Activated CD8-positive, alpha-beta memory T cell treated with anti-CD3 and anti-CD28 coated beads, Interleukin-2, amount 50 U/mL, for 24 hours (primary cell): ENCODE measurements around the gene ARHGAP8.

Experiments used
- DNase-seq: peaks from one replicate; pipeline ENCODE4 v3.0.0-alpha.2; 2020; ENCODE audit errors: extremely low read depth

Gene ARHGAP8

DNA sequence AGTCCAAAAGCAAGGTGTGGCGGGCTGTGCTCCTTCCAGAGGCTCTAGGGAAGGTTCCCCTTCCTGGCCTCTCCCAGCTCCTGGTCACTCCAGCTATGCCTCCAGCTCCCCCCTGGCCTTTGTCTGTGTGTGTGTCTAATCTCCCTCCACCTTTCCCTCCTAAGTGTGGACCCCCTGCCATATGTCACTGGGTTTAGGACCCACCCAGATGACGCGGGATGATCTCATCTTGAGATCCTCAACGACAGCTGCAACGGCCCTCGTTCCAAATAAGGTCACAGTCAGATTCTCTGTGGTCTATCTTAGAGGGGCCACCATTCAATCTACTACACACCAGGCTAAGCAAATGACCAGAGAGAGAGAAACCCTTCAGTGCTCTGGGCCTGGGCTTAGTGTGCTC, 107.9 kb downstream of the ARHGAP8 start:
- no peak for DNase-seq

DNA sequence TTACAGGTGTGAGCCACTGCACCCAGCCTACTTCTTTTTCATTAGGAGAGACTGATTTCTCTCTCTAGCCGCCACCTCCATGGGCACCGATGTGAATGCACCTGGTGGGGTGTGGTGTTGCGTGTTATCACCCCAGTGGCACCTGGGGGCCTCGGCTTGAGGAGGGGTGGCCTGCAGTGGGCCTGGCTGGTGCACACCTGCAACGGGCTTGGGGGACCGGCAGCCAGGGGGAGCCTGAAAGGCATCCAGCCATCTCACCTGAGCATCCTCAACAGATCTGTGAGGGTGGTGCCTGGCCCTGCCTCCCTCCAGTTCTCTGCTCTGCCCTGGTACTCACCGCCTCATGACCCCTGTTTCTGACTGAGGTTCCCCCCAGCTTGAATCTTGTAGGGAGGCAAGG, 108.9 kb downstream of the ARHGAP8 start:
- DNase-seq, result no peak

DNA sequence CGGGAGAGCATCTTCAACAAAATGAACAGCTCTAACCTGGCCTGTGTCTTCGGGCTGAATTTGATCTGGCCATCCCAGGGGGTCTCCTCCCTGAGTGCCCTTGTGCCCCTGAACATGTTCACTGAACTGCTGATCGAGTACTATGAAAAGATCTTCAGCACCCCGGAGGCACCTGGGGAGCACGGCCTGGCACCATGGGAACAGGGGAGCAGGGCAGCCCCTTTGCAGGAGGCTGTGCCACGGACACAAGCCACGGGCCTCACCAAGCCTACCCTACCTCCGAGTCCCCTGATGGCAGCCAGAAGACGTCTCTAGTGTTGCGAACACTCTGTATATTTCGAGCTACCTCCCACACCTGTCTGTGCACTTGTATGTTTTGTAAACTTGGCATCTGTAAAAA, 109.9 kb downstream of the ARHGAP8 start:
- DNase-seq, result no peak

DNA sequence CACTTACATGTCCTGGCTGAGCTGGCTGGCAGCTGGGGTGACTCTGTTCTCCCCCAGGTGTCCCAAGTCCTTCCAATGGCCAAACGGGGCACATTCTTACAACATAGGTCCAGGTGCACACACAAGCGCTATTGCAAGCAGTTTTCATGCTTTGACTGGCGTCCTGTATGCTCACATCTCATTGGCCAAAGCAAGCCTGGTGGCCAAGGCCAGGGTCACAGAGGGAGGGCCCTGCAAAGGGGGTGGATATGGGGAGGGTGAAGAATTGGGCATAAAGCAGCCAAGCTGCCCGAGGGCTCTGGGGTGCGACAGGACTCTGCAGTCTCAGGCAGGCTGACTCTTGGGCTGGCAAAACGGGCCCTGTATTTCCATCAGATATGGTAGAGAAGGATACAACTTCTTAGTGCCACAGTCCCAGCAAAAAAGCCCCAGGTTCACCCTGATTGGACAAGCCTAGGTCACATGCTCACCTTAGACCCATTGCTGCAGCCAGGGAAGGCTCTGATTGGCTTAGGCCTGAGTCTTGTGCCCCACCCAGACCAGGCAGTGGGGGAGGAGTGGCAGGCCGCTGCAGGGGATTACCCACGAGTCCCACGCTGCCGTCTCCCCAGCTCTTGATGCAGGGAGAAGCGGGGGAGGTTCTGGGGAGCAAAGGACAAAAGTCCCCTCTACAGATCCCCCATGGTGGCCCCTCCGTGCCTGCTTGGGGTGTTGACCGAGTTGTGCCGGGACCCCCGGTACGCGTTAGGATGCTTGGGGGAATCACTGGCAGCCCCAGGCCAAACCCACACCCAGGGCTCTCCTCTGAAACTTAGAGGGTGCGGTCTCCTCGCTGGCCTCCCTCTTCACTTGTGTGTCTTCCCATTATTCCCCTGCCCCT, 110.8 kb downstream of the ARHGAP8 start:
- no peak for DNase-seq

DNA sequence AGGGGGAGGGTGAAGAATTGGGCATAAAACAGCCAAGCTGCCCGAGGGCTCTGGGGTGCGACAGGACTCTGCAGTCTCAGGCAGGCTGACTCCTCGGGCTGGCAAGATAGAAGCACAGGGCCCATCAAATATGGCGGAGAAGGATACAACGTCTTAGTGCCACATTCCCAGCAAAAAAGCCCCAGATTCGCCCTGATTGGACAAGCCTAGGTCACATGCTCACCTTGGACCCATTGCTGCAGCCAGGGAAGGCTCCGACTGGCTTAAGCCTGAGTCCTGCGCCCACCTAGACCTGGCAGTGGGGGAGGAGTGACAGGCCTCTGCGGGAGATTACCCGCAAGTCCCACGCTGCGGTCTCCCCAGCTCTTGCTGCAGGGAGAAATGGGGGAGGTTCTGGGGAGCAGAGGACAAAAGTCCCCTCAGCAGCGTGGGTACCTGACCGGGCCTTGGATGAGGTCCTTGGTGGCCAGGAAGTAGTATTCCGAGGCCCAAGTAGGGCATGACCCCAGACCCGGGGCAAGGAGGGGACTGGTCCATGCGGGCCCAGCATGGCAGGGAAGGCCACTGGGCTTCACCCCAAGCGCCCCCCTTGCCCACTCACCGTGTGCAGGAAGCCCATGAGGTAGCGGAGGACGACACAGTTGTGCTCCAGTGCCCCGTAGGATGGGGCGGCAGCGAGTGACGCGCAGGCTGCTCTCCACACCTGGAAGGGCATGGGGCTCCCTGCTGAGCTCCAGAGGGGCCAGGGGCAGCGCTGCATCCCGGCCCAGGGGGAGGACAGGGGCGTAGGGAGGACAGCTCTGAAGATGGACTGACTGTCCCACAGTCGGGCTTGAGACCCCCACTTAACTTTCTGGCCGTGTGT, 113.0 kb downstream of the ARHGAP8 start:
- no peak for DNase-seq

DNA sequence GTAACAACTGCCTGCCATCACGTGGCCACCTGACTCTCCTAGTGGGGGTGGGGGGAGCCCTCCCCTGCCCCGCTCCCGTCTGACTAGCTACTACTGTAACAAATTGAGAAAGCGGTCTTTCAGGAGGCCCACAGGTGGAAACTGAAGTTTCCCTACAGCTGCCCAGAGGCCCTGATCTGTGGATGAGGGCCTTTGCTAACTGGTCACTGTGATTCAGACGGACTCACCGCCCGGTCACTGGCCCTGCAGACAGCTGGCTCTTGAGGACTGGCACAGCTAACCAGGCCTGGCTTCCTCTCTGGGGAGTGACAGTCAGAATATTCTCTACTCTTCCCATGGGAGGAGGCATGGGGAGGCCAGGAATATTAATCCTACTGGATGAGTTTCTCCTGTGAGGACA, 116.8 kb downstream of the ARHGAP8 start:
- no peak for DNase-seq

DNA sequence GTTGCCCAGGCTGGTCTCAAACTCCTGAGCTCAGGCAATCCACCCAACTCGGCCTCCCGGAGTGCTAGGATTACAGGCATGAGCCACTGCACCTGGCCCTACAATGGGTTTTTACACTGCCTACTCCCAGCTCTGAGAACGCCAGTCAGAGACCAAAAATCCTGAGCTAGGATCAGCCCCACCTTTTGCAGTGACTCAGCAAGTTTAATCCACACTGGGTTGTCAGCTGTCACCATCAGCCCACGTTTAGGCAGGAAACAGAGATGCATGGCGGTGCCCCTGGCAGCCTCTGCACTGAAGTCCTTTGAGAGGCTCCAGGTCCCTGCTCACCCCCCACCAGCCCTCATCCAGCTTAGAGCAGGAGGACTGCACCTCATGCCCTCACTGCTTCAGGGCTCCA, 117.6 kb downstream of the ARHGAP8 start:
- DNase-seq, result no peak

DNA sequence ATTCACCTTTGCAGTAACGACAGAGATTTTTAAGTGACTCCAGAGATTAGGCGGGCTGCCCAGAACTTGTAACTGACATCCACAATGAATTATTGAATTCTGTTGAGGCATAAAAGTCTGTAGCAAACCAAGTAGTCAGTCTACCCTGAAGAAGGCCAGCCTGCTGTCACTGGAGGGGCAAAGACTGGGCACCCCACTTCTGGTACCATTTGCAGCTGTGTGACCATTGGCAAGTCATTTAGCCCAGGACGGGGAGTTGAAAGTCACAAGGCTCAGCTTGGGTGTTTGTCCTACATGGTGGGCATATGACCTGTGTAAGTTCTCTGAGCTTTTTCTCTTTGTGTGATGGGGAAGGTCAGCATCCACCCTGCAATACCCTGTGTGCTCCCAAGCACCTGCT, 119.4 kb downstream of the ARHGAP8 start:
- no peak for DNase-seq

DNA sequence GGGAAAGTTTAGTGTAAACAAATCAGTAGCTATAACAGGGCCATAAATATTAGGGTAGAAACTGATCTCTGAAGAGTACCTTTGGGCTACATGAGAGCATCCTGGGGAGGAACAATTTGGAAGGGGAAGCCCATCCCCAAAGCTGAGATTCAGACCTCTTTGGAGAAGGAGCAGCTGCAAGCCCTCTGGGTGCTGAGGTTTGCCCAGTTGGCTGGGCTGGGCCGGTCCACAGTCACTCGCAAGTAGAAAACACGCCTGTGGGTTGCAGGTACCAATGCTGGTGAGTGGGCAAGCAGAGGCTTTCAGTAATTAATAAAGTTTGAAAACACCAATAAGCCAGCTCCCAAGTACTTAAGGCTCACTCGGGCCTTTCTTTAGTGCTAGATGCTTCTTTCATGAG, 124.5 kb downstream of the ARHGAP8 start:
- DNase-seq, result no peak

DNA sequence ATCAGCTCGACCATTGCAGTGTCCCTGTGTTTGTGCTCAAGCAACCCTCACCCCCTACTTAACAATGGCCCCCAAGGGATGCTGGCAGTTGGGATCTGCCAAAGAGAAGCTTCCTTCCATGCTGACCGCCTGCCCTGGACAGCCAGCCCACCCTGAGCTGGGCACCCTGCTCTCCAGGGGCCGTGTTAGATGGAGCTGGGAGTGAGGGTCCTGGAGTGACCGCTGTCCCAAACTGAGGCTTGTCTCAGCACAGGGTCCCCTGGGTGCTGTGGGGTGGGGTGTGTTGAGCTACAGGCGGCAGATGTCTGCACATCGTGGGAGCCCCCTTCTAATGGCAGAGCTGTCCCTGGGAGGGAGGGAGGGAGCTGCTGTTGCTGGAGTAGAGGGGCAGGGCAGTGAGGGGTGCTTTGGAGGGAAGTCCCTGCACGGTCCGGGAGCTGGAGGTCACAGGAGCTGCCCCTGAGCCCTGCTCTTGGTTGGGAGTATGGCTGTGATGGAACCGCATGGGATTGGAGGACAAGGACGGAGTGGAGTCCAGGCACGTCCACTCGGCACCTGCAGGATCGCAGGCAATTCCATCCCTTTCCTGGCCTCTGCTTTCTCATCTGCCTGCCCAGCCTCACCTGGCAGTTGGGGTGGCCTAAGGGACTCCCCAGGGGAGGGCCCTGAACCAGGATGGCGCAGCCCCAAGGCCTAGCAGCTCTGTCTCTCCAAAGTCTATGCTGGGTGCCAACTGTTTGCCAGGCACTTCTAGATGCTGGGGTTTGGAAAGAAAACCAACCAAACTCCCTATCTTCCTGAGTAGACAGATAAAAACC, 126.3 kb downstream of the ARHGAP8 start:
- DNase-seq, result no peak

DNA sequence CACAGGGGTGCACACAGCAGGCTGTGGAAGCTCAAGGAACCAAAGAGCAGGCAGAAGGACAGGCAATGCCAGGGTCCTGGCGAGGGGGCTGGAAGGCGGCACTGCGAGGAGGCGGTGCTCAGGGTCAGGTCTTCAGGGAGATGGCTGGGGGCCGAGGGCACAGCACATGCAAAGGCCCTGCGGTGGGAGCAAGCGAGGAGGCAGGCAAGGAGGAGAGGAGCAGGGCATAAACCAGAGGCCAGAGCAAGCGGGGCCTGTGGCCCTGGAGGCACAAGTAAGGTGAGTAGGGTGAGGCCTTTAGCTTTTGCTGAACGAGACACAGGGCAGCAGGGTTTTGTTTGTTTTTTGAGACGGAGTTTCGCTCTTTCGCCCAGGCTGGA, 126.9 kb downstream of the ARHGAP8 start:
- DNase-seq, result no peak

DNA sequence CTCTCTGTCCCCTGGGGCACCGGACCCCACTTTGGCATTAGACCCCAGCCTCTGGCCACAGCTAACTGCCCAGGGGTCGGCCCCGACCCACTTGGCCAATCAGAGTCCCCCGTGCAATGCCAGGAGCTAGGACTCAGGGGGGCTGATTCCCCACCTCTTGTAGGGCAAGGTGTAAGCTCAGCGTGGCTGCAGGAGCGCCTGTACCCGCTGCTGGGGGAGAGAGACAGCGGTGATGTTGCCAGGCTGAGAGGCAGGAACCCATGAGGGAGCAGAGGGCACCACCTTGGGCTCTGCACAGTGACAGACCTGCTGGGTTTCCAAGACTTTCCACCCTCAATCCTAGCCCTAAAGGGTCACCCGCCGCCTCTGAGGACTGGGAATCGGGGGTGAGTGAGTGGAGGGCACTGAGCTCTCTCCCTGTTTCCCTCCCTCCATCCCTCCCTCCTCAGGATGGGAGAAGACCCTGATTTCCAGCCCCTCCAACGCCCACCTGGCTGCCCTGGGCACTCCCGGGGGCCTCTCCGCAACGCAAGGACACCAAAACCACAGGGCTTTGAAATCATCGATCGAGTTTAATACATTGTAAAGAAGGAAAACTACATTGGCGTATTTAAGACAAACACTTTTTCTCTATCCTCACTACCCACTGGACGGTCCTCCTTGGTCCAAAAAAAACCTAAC, 128.4 kb downstream of the ARHGAP8 start:
- DNase-seq, result no peak

DNA sequence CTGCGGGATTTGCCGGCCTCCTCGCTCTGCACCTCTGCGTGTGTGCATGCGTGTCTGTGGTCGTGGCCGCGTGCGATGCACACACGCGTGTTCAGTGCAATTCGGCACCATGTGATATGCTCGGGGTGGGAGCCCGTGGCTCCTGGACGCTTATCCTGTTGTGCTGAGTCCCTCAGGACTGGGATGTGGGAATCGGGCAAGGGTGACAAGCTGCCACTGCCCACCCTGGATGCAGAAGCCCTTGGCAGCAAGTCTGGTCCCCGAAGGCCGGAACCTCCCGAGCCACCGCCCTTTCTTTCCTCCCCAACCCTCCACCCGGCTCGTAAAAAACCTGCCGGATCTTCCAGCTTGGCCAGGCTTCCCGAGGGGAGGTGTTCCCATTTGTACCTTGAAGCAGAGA, 129.2 kb downstream of the ARHGAP8 start:
- DNase-seq, result no peak

DNA sequence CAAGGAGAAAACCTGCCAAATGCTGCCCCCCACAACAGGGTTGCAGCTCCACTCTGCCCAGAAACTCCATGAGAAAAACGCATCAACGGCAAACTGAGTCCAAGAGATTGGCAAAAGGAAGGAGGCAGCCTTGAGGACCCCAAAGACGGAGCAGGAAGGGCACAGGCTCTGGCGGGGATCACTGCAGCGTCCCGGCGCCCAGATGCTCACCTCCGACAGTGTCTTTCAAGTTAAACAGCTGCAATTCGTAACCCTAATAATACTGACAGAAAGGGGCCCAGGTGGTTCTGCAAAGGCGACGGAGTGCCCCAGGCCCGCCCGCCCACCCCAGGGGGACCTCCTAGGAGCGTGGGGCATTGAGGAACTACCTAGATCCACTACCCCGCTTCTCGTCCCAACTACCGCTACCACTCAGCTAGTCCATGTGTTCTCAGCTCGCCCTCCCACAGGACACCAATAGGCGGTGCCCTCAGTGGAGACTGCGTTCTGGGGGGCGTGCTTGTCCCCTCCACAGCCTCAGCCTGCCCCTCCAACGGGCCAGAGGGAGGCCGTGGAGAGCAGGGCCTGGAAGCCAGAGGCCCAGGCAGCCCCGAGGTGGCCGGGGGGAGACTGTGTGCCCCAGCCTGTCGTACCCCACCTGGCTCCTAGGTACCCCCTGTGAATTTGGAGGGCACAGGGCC, 130.0 kb downstream of the ARHGAP8 start:
- no peak for DNase-seq

DNA sequence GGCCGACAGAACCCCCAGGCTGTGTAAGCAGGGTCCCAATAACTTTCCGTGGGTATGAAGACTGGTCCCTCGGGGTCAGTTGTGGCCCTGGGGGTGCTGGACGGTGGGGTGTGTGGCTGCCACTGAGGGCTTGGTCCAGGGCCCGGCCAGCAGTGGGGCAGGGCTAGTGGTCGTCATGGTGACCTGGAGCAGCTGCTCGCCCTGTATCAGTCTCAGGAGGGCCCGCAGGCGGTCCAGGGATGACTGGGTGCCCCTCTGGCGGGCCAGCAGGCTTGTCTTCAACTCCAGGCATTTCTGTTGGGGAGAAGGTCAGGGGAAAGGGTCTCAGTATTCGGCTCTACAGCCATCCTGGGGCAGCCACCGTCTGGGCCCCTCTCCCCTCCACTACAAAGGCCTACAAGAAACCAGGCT, 130.6 kb downstream of the ARHGAP8 start:
- no peak for DNase-seq

DNA sequence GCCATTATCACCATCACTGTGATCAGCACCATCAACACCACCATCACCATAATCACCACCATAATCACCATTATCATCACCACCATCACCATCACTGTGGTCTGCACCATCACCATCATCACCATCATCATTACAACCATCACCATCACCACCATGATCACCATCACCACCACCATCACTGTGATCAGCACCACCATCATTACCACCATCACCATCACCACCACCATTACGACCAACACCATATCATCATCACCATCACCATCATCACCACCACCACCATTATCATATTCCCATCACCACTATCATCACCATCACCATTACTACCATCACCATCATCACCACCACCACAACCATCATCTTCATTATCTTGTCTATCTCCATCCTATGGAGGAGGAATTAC, 132.2 kb downstream of the ARHGAP8 start:
- no peak for DNase-seq

DNA sequence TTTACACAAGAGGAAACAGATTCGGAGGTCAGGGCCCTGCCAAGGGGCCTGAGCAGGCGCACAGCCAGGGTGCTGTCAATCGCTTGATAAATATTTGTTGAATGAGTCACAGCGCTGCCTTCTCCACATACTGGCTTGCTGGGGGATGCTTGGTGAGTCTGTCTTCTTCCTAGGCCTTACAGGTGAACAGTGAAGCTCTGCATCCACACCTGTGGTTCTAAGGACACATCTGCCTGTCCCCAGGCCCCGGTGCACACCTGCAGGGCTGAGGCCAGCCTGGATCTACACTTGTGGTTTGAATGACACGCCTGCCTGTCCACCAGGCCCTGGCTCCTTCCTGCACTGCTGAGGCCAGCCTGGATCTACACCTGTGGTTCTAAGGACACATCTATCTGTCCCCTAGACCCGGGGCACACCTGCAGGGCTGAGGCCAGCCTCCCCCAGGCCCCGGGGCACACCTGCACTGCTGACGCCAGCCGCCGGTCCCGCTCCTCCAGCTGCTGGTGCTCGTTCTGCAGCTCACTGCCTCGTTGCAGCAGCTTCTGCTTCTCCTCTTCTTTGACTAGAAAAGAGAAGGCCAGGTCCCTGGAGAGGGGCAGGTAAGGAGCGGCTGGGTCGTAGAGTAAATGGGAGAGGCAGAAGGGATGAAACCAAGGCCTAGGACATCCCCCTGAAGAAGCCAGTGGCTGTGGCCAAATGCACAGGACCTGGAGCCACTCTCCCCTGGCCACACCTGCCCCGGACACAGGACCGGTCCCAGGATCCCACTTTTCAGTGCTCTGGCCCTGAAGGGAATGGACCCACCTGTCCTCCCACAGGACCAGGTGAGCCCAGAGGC, 132.8 kb downstream of the ARHGAP8 start:
- DNase-seq, result no peak

DNA sequence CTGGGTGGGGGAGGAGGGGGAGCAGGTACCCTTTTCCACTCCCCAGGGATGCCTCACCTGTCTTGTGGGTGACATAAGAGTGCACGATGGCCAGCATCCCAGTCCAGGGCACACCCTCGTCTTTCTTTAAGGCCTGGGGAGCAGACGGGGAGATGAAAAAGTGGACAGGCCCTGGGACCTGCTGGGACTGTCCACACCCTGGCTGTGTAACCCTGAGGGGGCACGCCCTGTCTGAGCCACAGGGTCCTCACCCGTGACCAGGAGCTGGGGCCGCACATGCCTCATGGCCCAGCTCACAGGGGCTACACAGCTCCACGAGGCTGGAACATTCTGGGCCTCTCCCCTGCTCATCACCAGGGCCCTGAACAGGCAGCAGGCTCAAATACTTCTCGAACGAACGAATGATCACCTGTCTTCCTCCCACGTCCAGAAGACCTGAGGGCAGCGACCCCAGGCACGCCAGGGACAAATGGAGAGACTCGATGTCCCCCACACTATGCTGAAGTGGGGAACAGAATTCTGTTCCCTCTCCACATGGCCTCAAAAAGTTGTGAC, 133.5 kb downstream of the ARHGAP8 start:
- no peak for DNase-seq

DNA sequence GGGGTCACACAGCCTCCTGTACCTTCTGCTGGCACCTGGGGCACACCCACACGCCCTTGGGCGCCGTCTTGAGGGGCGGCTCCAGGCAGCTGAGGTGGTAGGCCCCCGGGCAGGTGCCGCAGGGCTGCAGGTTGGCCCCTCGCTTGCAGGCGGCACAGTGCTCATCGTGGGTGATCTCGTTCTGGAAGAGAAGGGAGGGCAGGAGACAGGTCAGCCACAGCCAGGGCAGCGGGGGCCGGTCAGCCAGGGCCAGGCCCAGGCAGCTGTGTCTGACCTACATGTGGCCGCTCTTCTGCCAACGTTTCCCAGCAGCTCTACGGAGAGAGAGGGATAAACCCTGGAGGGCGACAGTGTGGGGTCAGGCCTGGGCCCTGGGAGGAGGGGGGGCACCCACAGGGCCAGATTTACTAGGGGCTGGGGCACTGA, 135.6 kb downstream of the ARHGAP8 start:
- no peak for DNase-seq
